Adipocyte (in vitro differentiated cells): ENCODE measurements around the gene DPEP3.

Experiments
- DNase-seq: peaks from one replicate; pipeline ENCODE4 v3.0.0-alpha.2; 2015; ENCODE audit warnings: low read depth
- H3K27me3 ChIP-seq: replicated peaks from 2 replicates; pipeline ENCODE4 v1.7.0; 2013; ENCODE audit warnings: mild to moderate bottlenecking, low read length, moderate library complexity; ENCODE audit not compliant: control insufficient read depth, insufficient read depth
- H3K36me3 ChIP-seq: 2 replicates; pipeline ENCODE4 v1.7.0; 2013; ENCODE audit warnings: low read length, mild to moderate bottlenecking, moderate library complexity; ENCODE audit not compliant: control insufficient read depth, insufficient read depth, severe bottlenecking
- H3K4me1 ChIP-seq: 2 replicates; pipeline ENCODE4 v1.7.0; 2013; ENCODE audit warnings: mild to moderate bottlenecking, low read length, moderate library complexity; ENCODE audit not compliant: control insufficient read depth, insufficient read depth
- H3K4me3 ChIP-seq: 2 replicates; pipeline ENCODE4 v1.7.0; 2013; ENCODE audit warnings: mild to moderate bottlenecking, low read length, moderate library complexity
- H3K9ac ChIP-seq: 2 replicates; pipeline ENCODE4 v1.7.0; 2013; ENCODE audit warnings: mild to moderate bottlenecking, low read length, moderate library complexity
- H3K9me3 ChIP-seq: 2 replicates; pipeline ENCODE4 v1.7.0; 2013; ENCODE audit warnings: mild to moderate bottlenecking, low read length, moderate library complexity; ENCODE audit not compliant: control insufficient read depth

The DPEP3 gene

DNA sequence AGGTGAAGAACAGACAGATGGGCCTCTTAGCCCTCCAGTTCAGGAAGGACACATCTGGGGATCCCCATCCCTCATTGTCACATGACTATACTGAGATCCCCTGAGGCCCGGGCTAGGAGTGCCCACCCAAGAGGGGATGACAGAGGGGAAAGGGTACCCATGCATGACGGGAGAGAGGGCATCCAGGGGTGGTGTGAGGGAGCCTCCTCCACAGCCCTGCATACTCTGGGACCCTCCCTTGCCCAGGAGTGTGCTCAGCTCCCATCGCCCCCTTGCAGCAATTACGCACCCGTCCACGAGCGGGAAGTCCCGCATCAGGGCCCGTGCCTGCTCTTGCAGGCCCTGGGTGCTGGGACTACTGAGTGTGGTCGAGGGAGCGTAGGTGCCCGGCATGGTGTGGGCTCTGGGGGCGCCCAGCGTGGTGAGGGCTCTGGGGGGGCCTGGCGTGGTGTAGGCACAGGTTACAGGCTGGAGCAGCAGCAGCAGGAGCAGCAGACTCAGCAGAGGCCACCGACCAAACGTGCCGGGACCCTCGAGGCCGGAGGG lies 12.4 kb upstream of the DPEP3 start:
- H3K4me1 ChIP-seq = peaks cover 4% of the 10 kb centered on the region
- no peaks in the 10 kb centered on the region for H3K9me3 ChIP-seq
- H3K27me3 ChIP-seq = peaks cover 10% of the 10 kb centered on the region
- DNase-seq = no peak
- no peak overlapping the region for H3K4me3 ChIP-seq
- H3K9ac ChIP-seq = no peak overlapping the region
- no peaks in the 10 kb centered on the region for H3K36me3 ChIP-seq

DNA sequence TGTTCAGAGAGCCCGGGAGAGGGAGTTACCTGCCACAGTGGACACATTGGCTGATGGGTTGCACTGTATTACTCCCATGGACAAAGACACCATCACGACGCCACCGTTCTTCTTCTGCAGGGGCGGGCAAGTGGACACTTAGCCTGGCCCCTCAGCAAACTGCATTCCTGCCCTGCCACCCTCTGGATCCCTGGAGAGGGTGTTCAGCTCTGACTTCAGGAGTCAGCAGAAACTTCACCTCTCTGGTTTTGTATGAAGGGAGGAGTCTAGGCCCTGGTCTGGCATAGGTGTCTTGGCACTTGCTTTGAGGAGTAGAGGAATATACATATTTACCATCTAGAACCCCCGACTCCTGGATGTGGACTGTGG lies 9.7 kb upstream of the DPEP3 start:
- H3K9ac ChIP-seq = no peak overlapping the region
- DNase-seq = no peak
- peaks cover 10% of the 10 kb centered on the region for H3K27me3 ChIP-seq
- H3K4me3 ChIP-seq = no peak overlapping the region
- H3K36me3 ChIP-seq = no peaks in the 10 kb centered on the region
- peaks cover 10% of the 10 kb centered on the region for H3K4me1 ChIP-seq
- H3K9me3 ChIP-seq = no peaks in the 10 kb centered on the region

DNA sequence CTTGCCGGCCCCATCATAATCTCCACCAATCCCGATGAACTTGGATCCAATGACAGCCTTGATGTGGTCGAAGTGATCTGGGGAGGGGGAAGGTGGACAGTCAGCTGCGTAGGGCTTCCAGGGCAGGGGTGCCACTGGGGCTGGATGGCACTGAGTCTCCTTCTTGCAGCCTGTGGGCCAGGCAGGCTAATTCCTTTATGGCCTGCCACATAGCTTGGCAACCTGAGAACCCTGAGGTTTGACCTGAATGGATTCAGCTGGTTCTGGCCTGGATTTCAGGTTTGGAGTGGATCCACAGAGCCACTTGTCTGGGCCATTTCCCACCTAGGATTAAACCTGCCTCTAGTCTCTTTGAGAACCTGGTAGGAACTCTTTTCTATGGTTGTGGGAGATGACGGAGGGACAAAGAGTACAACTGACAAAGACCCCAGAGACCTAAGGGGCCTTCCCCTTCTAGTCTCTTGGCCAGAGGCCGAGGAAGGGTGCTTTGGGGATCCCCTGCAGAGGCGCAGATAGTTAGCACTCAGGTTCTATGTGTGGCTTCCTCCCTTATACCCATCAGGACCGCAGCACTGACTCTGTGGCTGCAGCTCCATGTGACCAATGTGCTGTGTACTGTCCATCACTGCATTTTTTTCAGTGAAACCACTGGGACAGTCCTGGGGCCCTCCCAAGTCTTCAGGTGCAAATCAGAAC lies 9.2 kb upstream of the DPEP3 start:
- DNase-seq = no peak

DNA sequence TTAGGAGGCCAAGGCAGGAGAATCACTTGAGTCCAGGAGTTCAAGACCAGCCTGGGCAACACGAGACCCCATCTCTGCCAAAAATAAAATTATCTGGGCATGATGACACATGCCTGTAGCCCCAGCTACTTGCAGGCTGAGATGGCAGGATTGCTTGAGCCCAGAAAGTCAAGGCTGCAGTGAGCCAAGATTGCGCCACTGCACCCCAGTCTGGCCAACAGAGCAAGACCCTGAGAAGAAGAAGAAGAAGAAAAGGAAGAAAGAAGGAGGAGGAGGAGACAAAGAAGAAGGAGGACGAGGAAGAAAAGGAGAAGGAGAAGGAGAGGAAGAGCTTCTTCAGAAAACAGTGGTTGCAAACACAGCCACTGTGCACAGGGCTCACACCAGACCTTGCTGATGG lies 8.4 kb upstream of the DPEP3 start:
- Histone ChIP-seq H3K9me3 (no peaks in the 10 kb centered on the region), H3K27me3 (peaks cover 12% of the 10 kb centered on the region), H3K4me1 (peaks cover 9% of the 10 kb centered on the region), H3K9ac (no peak overlapping the region), H3K36me3 (no peaks in the 10 kb centered on the region), H3K4me3 (no peak overlapping the region)
- DNase-seq = no peak

More for the DNA sequence above, 9.2 kb upstream of the DPEP3 start:
- Histone ChIP-seq H3K9ac (no peak overlapping the region), H3K36me3 (no peaks in the 10 kb centered on the region), H3K27me3 (peaks cover 10% of the 10 kb centered on the region), H3K9me3 (no peaks in the 10 kb centered on the region), H3K4me3 (no peak overlapping the region), H3K4me1 (peaks cover 10% of the 10 kb centered on the region)

DNA sequence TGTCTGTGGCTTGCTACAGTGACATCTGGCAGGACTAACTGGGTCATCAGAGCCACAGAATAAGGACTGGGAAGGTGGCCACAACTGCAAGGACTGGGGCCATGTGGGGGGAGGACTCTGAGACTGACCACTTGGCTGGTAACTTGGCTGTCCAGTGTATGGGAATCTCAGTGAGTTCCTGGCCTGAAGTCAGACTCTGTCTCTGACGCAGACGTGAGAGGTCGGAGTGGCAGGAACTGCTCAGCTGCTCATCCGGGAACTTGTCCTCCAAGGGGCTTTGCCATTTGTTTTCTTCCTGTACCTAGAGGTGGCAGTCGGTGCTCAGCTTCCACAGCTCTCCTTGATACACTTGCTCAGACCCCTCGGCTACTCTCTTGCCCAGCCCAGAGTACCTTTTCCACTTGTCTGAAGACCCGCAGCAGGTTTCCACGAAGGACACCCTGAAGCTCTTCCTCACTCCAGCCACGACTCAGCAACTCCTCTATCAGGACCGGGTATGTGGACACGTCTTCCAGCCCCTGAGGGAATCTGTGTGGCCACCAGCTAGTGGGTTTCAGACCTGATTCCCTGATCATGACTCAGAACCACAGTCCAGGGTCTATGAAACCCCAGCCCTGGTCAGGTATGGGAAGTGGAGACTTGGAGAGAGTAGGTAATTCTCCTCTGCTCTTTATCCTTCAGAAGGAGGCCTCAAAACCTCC lies 7.3 kb upstream of the DPEP3 start:
- no peak overlapping the region for H3K4me3 ChIP-seq
- DNase-seq = no peak
- no peaks in the 10 kb centered on the region for H3K9me3 ChIP-seq
- peaks cover 6% of the 10 kb centered on the region for H3K4me1 ChIP-seq
- peaks cover 13% of the 10 kb centered on the region for H3K27me3 ChIP-seq
- no peak overlapping the region for H3K9ac ChIP-seq
- no peaks in the 10 kb centered on the region for H3K36me3 ChIP-seq

DNA sequence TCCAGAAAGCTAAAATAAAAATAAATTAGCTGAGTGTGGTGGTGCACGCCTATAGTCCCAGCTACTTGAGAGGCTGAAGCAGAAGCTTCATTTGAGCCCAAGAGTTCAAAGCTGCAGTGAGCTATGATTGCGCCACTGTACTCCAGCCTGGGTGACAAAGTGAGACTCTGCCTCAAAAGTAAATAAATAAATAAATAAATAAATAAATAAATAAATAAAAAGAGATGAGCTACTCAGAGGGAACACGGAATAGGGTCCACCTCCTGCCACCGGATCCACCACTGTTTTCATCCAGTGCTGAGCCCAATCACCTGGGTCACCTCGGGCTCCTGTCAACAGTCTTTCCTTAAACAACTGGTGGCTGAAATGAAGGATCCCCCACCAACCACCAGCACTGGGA lies 6.7 kb upstream of the DPEP3 start:
- Histone ChIP-seq H3K9ac (no peak overlapping the region), H3K36me3 (no peaks in the 10 kb centered on the region), H3K9me3 (no peaks in the 10 kb centered on the region), H3K4me3 (no peak overlapping the region), H3K27me3 (peaks cover 7% of the 10 kb centered on the region), H3K4me1 (peaks cover 6% of the 10 kb centered on the region)
- no peak for DNase-seq

DNA sequence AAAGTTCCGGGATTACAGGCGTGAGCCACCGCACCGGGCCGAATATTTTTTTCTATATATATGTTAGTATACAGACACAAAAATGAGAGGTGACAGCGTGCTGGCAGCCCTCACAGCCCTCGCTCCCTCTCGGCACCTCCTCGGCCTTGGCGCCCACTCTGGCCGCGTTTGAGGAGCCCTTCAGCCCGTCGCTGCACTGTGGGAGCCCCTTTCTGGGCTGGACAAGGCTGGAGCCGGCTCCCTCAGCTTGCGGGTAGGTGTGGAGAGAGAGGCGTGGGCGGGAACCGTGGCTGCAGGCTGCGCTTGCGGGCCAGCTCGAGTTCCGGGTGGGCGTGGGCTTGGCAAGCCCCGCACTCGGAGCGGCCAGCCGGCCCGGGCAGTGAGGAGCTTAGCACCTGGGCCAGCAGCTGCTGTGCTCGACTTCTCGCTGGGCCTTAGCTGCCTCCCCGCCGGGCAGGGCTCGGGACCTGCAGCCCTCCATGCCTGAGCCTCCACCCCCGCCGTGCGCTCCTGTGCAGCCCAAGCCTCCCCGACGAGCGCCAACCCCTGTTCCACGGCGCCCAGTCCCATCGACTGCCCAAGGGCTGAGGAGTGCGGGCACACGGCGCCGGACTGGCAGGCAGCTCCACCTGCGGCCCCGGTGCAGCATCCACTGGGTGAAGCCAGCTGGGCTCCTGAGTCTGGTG lies 1.9 kb upstream of the DPEP3 start:
- peaks cover 23% of the 10 kb centered on the region for H3K27me3 ChIP-seq
- no peaks in the 10 kb centered on the region for H3K9me3 ChIP-seq
- no peaks in the 10 kb centered on the region for H3K36me3 ChIP-seq
- no peak overlapping the region for H3K9ac ChIP-seq
- DNase-seq = no peak
- no peak overlapping the region for H3K4me3 ChIP-seq
- no peaks in the 10 kb centered on the region for H3K4me1 ChIP-seq

DNA sequence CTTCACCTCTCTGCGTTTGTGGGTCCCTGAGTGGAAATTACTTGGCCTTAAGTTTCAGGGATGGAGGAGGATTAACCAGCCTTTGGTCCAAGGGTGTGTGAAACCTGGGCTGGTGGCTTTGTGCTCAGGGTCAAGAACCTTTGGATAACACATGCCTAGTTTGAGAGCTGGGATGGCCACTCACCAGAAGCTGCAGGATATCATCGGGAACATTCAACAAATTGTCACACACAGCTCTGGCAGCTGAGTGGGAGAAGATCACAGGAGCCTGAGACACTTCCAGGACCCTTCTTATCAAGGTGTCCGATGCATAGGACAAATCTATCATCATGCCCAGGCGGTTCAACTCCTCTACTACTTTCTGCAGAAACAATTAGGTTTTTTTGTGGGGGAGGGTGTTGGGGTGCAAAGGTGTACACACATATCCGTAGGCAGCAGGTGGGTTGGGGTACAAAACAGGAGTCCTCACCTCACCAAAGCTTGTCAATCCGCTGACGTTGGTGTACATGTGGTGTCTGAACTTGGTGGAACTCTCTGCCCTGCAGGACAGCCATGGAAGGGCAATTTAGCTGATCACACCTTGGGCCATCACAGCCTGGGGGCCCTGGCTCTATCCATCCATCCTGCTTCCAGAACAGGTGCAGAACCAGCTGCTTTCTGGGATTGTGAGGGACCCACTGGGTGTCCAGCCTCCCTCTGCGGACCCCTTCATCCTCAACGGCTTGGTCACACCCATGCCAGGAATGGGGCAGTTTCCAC lies 2.7 kb downstream of the DPEP3 start:
- Histone ChIP-seq H3K9me3 (no peaks in the 10 kb centered on the region), H3K27me3 (peaks cover 27% of the 10 kb centered on the region), H3K4me1 (no peaks in the 10 kb centered on the region), H3K36me3 (no peaks in the 10 kb centered on the region), H3K9ac (no peak overlapping the region), H3K4me3 (no peak overlapping the region)
- no peak for DNase-seq

DNA sequence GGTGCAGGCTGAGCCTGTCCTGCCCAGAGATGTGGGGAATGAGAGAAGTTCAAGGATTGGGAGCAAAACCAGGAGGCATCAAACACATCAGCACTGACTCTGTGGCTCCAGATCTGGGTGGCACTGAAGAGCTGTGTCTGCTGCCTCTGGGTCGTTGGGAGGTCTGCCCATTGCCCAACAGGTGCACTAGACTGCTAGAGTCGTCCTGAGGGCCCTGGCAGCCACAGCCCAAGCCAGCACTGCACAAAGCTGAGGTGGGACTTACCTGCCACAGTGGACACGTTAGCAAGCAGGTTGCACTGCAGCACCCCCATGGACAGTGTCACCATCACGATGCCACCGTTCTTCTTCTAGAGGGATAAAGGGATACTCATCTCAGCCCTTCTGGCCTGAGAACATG lies 3.3 kb downstream of the DPEP3 start:
- peaks cover 27% of the 10 kb centered on the region for H3K27me3 ChIP-seq
- DNase-seq = no peak
- H3K4me3 ChIP-seq = no peak overlapping the region
- H3K36me3 ChIP-seq = no peaks in the 10 kb centered on the region
- H3K9ac ChIP-seq = no peak overlapping the region
- H3K9me3 ChIP-seq = no peaks in the 10 kb centered on the region
- H3K4me1 ChIP-seq = no peaks in the 10 kb centered on the region

DNA sequence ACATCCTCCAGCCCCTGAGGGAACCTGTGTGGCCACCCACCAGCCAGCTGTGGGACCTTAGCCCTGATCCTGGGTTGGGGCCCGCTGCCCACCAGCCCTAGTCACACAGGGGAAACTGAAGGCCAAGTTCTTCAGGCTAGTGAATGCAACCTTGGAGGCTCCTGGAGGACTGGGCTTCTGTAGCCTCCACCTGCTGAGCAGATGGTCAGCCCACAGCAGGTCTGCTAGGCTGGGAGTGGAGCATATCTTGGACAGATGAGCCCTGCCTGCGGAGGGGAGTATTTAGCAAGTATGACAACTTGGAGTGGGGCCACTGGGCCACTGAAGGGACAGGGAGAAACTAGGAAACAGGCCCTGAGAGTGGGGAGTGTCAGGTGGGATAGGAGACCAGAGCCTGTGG lies 4.1 kb downstream of the DPEP3 start:
- no peak for DNase-seq
- H3K9ac ChIP-seq = no peak overlapping the region
- H3K4me3 ChIP-seq = no peak overlapping the region
- no peaks in the 10 kb centered on the region for H3K36me3 ChIP-seq
- no peaks in the 10 kb centered on the region for H3K9me3 ChIP-seq
- peaks cover 27% of the 10 kb centered on the region for H3K27me3 ChIP-seq
- no peaks in the 10 kb centered on the region for H3K4me1 ChIP-seq
